GM10266 (cell line): ENCODE results near the gene RILPL1.
"Not testable (repeated sequence)": the region's sequence is repeated elsewhere in the genome, so short reads cannot be mapped to it uniquely, and the experiment has no call there.

ENCODE experiments used
- DNase-seq: peaks from one replicate; pipeline ENCODE4 v3.0.0; 2012; ENCODE audit errors: extremely low spot score
- TF ChIP-seq, protein P1 (sequence below): IDR thresholded peaks from 2 replicates; pipeline ENCODE4 v1.5.1; 2012; ENCODE audit warnings: mild to moderate bottlenecking, low read depth; ENCODE audit not compliant: control insufficient read depth, insufficient read depth; ENCODE audit errors: missing control alignments

RILPL1 gene

GRCh38 chr12:123506059-123506842 is 27.3 kb downstream of the RILPL1 start:
- TF ChIP-seq, protein P1, sequence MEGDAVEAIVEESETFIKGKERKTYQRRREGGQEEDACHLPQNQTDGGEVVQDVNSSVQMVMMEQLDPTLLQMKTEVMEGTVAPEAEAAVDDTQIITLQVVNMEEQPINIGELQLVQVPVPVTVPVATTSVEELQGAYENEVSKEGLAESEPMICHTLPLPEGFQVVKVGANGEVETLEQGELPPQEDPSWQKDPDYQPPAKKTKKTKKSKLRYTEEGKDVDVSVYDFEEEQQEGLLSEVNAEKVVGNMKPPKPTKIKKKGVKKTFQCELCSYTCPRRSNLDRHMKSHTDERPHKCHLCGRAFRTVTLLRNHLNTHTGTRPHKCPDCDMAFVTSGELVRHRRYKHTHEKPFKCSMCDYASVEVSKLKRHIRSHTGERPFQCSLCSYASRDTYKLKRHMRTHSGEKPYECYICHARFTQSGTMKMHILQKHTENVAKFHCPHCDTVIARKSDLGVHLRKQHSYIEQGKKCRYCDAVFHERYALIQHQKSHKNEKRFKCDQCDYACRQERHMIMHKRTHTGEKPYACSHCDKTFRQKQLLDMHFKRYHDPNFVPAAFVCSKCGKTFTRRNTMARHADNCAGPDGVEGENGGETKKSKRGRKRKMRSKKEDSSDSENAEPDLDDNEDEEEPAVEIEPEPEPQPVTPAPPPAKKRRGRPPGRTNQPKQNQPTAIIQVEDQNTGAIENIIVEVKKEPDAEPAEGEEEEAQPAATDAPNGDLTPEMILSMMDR = no peak
- DNase-seq = no peak

- TF ChIP-seq, protein P1 = no peak
- no peak for DNase-seq
These were observed 31.3 kb downstream of the RILPL1 start for GRCh38 chr12:123502163-123502704.

DNA sequence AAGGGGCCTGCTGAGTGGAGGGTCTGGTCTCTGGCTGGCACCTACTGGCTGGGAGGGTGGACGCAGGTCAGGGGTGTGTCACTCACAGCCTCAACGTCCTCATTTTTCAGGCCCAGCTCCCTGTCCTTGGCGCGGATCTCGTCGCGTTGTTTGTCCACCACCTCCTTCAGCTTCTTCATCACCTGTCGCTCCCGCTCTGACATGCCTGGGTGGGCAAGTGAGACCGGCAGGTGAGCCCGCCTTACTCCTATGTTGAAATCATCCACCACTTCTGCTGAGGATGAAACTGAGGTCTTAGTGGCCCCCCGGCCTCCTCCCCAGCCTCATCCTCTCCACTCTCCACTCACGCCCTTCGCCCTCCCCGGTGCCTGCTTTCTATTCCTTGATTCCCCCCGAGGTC is 34.2 kb downstream of the RILPL1 start:
- no peak for DNase-seq
- TF ChIP-seq, protein P1 = no peak

- TF ChIP-seq, protein P1 = no peak
- no peak for DNase-seq
These were observed 35.2 kb downstream of the RILPL1 start for GRCh38 chr12:123498126-123498825.

- no peak for DNase-seq
- TF ChIP-seq, protein P1 = no peak
These were observed 36.5 kb downstream of the RILPL1 start for GRCh38 chr12:123497065-123497464.

DNA sequence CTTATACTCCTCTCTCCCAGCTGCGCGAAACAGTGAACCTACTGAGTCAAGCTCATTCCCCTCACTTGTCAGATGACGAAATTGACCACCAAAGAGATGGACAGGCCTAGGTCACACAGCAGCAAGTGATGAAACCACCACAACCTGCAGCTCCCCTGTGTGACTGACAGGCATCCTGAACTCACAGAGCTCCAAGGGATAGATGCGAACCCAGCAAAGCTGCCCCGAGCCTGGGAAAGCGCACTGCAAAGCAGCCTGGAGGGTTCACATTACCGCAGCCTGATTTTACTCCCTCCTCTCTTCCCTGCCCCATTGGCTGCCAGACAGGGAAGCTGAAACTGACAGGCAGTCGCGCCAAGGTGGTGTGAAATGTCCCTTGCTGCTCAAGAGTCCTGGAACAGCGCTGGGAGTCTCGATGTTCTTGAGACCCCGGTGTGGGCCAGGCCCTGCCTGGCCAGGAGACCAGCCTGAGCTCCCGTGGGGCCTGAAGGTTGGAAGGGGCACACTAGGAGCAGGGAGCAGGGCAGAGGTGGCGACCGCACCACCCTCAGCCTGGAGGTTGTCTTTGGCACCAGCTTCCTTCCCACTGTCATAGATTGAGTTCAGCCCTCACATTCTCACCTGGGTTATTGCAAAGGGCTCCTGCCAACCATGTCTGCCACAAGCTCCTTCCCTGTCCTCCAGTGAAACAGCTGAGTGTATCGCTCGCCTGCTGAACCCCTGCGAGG is 39.2 kb downstream of the RILPL1 start:
- TF ChIP-seq, protein P1 = no peak
- DNase-seq = no peak

DNA sequence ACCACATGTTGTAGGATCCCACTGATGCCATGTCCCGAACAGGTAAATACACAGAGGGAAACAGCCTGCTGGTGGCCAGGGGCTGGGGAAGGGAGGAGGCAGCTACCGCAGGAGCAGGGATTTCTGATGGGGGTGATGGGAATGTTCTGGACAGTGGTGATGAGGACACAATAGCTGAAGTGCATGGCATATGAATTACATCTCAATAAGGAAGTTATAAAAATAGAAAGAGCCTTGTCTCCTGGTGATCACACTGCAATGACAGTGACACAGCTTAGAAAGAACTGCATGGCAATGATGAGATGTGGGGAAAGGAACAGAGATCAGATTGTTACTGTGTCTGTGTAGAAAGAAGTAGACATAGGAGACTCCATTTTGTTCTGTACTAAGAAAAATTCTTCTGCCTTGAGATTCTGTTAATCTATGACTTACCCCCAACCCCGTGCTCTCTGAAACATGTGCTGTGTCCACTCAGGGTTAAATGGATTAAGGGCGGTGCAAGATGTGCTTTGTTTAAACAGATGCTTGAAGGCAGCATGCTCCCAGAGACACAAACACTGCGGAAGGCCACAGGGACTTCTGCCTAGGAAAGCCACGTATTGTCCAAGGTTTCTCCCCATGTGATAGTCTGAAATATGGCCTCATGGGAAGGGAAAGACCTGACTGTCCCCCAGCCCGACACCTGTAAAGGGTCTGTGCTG is 41.0 kb downstream of the RILPL1 start:
- not testable (repeated sequence) for DNase-seq
